ENCODE data around the gene TOP2A.

TOP2A gene

GRCh38 chr17:40451420-40451819 lies 33.7 kb upstream of the TOP2A start:
- no peak for DNase-seq

GRCh38 chr17:40450175-40450574 lies 32.5 kb upstream of the TOP2A start:
- peak; percentile 69 for DNase-seq

- no peak for DNase-seq
Observed at GRCh38 chr17:40448639-40449261, 31.1 kb upstream of the TOP2A start.

GRCh38 chr17:40448213-40448638 lies 30.5 kb upstream of the TOP2A start:
- DNase-seq = peak; percentile 60

GRCh38 chr17:40447806-40448205 lies 30.1 kb upstream of the TOP2A start:
- DNase-seq = peak; percentile 78

- no peak for DNase-seq
Observed at GRCh38 chr17:40447148-40447644, 29.5 kb upstream of the TOP2A start.

- DNase-seq = peak; percentile 53
Observed at GRCh38 chr17:40445751-40446468, 28.2 kb upstream of the TOP2A start.

GRCh38 chr17:40443988-40444899 lies 26.5 kb upstream of the TOP2A start:
- DNase-seq = no peak

GRCh38 chr17:40443196-40443987 lies 25.7 kb upstream of the TOP2A start, which contains the start of gene IGFBP4:
TSS of gene IGFBP4 (plus strand) at chr17:40443450. CDS start at chr17:40443736, 286 bp downstream.
- peak; percentile 90 for DNase-seq

- no peak for DNase-seq
Observed at GRCh38 chr17:40442392-40443195, 24.9 kb upstream of the TOP2A start.

- no peak for DNase-seq
Observed at GRCh38 chr17:40440166-40440565, 22.5 kb upstream of the TOP2A start.

GRCh38 chr17:40437095-40437732 lies 19.5 kb upstream of the TOP2A start:
- DNase-seq = peak; percentile 90

- DNase-seq = peak; percentile 54
Observed at GRCh38 chr17:40436636-40437035, 18.9 kb upstream of the TOP2A start.

GRCh38 chr17:40433551-40434415 lies 16.1 kb upstream of the TOP2A start:
- DNase-seq = peak; percentile 74

- no peak for DNase-seq
Observed at GRCh38 chr17:40432864-40433528, 15.3 kb upstream of the TOP2A start.

- DNase-seq = no peak
Observed at GRCh38 chr17:40431231-40431602, 13.5 kb upstream of the TOP2A start.

GRCh38 chr17:40430272-40431230 lies 12.9 kb upstream of the TOP2A start:
- no peak for DNase-seq

GRCh38 chr17:40427002-40427491 lies 9.4 kb upstream of the TOP2A start:
- no peak for DNase-seq
